ENCODE data around the gene FAAP20.

- TF ChIP-seq CBX5 (IDR thresholded peaks at IDR 0.05; ENCODE audit: low read depth, low read length) (no peak), CTCF (IDR thresholded peaks at IDR 0.05; ENCODE audit: control extremely low read depth in 1 of 3, insufficient read depth in 1 of 3, low read depth in 1 of 3, low read length in 3 of 3) (peak in 2 of 3 experiments; percentile 15 to 25; a peak in 1 of 4 replicates), SIX5 (IDR thresholded peaks at IDR 0.05; ENCODE audit: low read depth, low read length) (no peak)
These were observed 4.7 kb upstream of the FAAP20 start for GRCh38 chr1:2199042-2199810.

Measured in H1 (cell line).